NCI-H748 treated with DMSO at 0.1 percent for 48 hours (cell line): ENCODE measurements around the gene ARHGEF38.

ENCODE experiments used
- DNase-seq: peaks from one replicate; lab custom pipeline; 2025; lab: John Stamatoyannopoulos, UW

Gene ARHGEF38

DNA sequence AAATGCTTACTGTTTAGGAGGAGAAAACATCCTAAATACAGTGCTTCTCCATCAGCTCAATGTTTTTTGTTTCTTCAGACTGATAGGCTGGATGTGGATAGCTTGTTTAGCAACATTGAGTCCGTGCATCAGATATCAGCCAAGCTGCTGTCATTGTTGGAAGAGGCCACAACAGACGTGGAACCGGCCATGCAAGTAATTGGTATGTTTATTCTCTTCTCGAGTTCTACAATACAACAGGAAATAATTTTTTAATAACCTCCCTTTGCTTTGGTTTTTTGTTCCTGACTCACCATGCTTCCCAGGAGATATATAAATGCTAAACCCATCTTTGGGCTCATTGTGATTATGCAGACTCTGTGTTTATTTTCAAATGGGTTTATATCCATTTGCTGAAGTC lies 60.9 kb downstream of the ARHGEF38 start:
- DNase-seq: peak; percentile 90

DNA sequence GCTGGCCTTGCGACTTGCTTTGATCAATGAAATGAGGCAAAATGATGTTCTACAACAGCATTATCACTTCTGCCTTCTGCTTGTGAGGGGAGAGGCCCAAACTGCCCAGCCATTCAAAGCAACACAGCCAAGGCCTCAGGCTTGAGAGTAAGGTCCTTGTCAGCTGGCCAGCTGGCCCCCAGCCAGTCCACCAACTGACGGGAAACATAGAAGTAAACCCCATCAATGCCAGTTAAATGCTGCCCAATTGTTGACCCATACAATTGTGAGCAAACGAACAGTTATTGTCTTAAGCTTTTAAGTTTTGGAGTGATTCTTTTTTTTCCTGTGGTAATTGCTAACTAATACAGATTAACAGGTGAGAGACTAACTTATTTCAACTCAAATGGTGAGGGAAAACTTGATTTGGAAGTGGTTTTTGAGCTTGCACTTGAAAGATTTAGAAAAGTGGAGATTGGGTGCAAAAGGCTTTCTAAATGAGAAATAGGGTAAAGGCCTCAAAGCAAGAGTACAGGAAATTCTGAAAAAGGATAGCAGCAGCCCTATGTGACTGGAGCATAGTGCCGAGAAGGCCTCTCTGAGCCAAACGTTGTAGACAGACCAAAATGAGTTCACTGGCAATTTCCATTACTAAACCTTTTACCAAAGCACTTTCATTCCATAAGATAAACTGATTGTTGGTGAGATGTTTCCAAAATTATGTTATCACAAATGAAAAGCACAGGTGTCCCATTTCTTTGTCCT lies 66.9 kb downstream of the ARHGEF38 start:
- DNase-seq: peak; percentile 81

DNA sequence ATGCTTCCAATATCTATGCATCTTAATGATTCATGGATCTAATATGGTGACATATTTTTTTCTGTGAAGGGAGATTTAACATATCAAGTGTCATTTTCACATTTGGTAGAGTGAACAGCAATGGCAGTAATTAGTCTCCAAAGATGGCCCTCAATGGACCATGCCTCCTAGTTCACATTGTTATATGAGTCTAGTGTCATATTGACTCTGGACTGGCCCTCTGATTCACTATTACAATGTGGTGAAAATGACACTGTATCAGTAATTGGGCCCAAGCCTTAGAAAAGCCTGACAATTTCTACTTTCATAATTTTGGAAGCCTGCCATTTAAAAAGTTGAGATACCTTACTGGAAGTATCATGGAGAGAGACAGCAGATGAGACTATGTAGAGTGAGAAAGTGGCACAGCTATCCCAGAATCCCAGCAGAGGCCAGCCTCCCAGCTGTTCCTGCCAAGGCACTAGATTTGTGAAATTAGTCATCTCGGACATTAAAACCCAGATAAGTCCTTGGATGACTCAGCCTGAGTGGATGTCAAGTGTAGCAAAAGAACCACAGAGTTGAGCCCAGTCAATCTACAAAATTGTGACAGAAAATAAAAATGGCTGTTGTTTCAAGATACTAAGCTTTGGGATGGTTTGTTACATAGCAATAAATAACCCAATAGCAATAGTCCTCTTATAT lies 68.4 kb downstream of the ARHGEF38 start:
- DNase-seq: no peak

GRCh38 chr4:105622269-105622668 lies 69.8 kb downstream of the ARHGEF38 start:
- no peak for DNase-seq

- DNase-seq: no peak
These were observed 70.7 kb downstream of the ARHGEF38 start for GRCh38 chr4:105623099-105623498.

GRCh38 chr4:105624530-105624929 lies 72.1 kb downstream of the ARHGEF38 start:
- no peak for DNase-seq

GRCh38 chr4:105625214-105625613 lies 72.8 kb downstream of the ARHGEF38 start:
- DNase-seq: no peak

GRCh38 chr4:105626846-105627245 lies 74.4 kb downstream of the ARHGEF38 start:
- no peak for DNase-seq

GRCh38 chr4:105627620-105628019 lies 75.2 kb downstream of the ARHGEF38 start:
- no peak for DNase-seq

DNA sequence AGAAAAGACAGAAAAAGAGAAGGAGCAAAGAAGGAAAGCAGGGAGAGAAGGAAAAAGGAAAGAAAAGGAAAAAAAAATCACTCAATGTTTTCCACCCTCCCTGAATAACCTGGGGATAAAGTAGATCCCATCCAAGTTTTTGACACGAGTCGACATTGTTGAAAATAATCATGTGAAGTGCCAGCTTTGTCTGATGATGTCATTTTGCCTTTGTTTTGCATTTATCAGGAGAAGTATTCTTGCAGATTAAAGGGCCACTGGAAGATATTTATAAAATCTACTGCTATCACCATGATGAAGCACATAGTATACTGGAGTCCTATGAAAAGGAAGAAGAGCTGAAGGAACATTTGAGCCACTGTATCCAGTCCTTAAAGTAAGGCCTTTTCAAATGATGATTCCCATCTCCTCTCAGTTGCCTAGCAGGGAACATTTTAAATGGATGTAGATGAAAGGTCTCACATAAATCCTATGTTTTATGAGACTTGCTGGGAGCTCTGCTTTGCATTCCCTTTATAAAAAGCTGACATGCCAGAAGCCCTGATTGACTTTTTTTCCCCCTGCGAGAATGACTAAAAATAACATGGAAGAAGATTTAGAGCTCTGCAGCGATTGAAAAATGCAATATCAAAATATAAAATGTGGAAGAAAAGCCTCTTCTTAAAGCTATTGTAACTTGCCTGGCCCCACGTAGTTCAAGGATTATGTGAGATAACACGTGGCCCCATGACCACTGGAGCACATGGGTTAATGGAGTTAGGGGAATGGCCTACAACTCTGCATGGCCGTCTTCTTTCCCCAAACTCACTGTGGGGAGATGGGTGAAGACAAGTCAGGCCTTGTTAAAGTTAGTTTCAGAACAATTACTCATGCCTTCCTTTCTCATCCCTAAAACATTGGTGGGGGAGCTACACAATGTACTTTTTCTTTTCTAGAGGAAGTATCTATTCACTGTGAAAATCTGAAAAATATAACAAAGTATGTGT lies 78.5 kb downstream of the ARHGEF38 start:
- DNase-seq: no peak

GRCh38 chr4:105631818-105632400 lies 79.5 kb downstream of the ARHGEF38 start:
- DNase-seq: no peak

- no peak for DNase-seq
These were observed 80.2 kb downstream of the ARHGEF38 start for GRCh38 chr4:105632599-105632998.

DNA sequence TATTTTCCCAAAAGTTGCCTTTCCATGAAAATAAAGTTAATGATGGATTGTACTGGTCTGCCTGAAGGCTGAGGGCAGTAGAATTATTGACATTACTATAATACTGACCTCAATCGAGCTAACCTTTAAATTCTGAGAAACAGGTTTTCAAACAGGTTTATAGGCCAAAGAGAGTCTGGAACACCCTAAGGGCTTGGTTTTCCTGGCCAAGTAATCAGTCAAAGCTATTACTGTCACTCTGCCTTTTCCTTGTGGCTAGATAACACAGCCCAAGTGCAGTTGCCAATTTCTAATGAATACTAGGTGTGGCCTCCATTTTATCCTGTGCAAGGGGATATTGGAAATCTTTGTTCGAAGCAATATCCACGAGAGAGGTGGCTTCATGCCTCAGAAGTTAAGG lies 80.8 kb downstream of the ARHGEF38 start:
- no peak for DNase-seq

GRCh38 chr4:105634402-105635080 lies 82.1 kb downstream of the ARHGEF38 start:
- DNase-seq: no peak

DNA sequence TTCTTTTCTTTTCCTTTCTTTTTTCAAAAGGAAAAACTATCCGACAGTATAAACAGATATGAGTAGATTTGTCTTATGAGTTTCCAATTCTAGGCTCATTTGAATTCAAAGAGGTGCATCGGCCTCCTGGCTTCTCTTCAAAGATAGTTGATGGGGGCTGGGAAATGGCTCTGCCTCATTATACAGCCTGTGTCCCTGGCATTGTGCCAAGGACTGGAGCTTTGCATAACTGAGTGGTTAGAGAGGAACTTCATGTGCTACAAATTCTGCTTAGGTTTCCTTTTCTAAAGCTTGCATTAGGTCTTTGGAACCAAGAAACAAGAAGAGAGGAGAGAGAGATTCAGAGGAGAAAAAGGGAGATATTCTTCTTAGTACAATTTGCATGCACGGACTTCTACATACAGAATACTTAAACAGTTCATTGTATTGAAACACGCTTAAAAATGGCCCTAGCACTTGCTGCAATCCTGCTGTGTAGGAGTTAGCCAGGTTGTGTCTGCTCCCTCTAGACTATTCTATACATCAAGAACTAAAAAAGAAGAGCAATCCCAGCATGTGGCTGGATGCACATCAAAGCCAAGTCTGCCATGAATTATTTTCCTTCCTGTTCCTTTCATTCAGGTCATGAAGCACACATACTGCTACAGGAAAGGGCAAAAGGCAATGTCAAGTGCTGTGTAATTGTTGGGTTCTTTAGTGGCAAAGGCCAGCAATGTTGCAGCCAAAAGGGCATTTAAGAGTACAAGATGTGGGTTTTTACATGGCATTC lies 85.2 kb downstream of the ARHGEF38 start:
- peak; percentile 37 for DNase-seq

DNA sequence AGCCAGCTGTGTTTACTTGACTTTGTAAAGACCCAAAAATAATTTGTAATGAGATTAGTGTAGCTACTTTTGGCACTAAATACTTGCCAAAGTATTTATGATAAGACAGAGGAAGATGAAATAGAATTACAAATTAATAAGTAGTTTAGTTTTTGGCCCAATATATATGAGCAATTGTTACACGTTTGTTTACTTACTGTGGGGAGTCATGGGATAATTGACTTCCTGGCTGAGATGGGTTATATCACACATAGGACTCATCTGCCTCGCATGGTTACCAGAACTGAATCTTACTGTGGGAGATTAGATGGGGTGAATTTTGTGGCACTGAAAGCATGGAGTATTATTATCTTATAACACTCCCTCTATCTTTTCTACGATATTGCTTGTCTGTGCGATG lies 89.4 kb downstream of the ARHGEF38 start:
- no peak for DNase-seq

GRCh38 chr4:105644257-105644656 lies 91.8 kb downstream of the ARHGEF38 start:
- no peak for DNase-seq

DNA sequence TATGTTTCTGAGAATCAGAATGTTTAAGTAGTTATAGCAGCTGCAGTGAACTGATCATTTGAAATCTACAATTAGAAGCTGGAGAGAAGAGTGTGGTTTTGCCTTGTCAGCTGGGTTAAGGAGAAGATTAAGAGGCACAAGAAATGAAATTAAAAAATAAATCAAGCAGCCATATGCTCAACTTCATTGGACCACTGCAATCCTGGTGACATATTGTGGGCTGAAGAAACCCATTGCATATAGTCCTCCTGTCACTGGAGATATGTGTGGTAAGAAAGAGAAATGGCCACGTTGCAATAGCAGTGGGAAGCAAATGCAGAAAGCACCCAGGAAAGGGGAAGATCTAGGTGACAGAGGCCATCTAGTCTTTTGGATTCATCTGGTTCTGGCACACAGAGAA lies 93.0 kb downstream of the ARHGEF38 start:
- no peak for DNase-seq

GRCh38 chr4:105650190-105650589 lies 97.8 kb downstream of the ARHGEF38 start:
- DNase-seq: no peak

- no peak for DNase-seq
These were observed 99.5 kb downstream of the ARHGEF38 start for GRCh38 chr4:105651884-105652283.
